GM06990 (cell line): ENCODE measurements around the gene PRAC2.

Source experiments
- DNase-seq: peaks from one replicate; pipeline ENCODE4 v3.0.0-alpha.2; 2011; ENCODE audit not compliant: insufficient read length; ENCODE audit errors: extremely low read depth
- H3K27me3 ChIP-seq: replicated peaks from 2 replicates; pipeline ENCODE4 v1.6.0; 2011; ENCODE audit warnings: low read length; ENCODE audit not compliant: control insufficient read depth, insufficient read depth
- H3K36me3 ChIP-seq: 2 replicates; pipeline ENCODE4 v1.5.1; 2011; ENCODE audit warnings: low read length; ENCODE audit not compliant: control insufficient read depth, insufficient read depth
- H3K4me3 ChIP-seq: replicated peaks from 2 replicates; pipeline ENCODE4 v1.5.1; 2011; ENCODE audit warnings: low read depth, mild to moderate bottlenecking, control low read depth, low read length
- TF ChIP-seq, protein P1 (sequence below): IDR thresholded peaks from 2 replicates; pipeline ENCODE4 v1.5.1; 2011; ENCODE audit warnings: low read length, control low read depth, mild to moderate bottlenecking, inconsistent platforms; ENCODE audit not compliant: insufficient read depth, poor library complexity, severe bottlenecking

PRAC2 gene

GRCh38 chr17:48749621-48750553 is 26.9 kb downstream of the PRAC2 start:
- no peak for DNase-seq
- no peaks in the 10 kb centered on the region for H3K36me3 ChIP-seq
- TF ChIP-seq, protein P1, sequence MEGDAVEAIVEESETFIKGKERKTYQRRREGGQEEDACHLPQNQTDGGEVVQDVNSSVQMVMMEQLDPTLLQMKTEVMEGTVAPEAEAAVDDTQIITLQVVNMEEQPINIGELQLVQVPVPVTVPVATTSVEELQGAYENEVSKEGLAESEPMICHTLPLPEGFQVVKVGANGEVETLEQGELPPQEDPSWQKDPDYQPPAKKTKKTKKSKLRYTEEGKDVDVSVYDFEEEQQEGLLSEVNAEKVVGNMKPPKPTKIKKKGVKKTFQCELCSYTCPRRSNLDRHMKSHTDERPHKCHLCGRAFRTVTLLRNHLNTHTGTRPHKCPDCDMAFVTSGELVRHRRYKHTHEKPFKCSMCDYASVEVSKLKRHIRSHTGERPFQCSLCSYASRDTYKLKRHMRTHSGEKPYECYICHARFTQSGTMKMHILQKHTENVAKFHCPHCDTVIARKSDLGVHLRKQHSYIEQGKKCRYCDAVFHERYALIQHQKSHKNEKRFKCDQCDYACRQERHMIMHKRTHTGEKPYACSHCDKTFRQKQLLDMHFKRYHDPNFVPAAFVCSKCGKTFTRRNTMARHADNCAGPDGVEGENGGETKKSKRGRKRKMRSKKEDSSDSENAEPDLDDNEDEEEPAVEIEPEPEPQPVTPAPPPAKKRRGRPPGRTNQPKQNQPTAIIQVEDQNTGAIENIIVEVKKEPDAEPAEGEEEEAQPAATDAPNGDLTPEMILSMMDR: no peak
- H3K4me3 ChIP-seq: no peak overlapping the region
- H3K27me3 ChIP-seq: peaks cover 6% of the 10 kb centered on the region

- H3K27me3 ChIP-seq: peaks cover 6% of the 10 kb centered on the region
- no peak for DNase-seq
- no peak overlapping the region for H3K4me3 ChIP-seq
- TF ChIP-seq, protein P1: no peak
- no peaks in the 10 kb centered on the region for H3K36me3 ChIP-seq
Observed at GRCh38 chr17:48751172-48751571, 28.2 kb downstream of the PRAC2 start.

DNA sequence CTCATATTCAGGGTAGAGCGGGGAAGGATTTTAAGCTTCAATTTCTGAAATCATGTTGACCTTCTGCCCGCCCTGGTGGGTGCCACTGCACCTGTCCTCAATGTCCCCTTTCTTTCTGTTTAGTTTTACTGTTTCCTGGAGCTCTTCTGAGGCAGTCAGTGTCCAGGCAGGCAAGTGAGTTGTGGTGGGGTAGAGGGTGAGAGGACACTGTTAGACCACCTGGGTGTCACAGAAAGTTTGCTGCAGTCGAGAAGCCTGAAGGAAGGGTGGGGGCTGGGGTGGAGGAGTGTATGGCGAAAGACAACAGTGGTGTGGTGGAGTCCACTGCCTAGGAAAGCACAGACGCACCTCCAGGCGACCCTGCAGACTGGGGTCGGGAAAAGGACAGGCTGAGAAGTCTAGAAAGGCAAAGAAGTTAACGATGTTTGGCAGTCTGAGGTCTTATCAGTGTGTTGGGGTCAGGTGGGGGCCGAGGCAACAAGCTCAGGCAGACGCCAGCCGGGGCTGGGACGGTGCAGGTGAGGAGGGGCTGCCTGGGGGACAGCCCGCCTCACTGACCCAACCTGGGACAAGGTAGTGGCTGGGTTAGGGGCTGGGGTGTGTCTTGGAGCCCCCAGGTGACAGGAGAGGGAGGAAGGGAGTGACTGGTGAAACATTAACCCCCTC is 28.9 kb downstream of the PRAC2 start:
- peaks cover 7% of the 10 kb centered on the region for H3K27me3 ChIP-seq
- no peaks in the 10 kb centered on the region for H3K36me3 ChIP-seq
- no peak overlapping the region for H3K4me3 ChIP-seq
- no peak for DNase-seq
- TF ChIP-seq, protein P1: no peak

DNA sequence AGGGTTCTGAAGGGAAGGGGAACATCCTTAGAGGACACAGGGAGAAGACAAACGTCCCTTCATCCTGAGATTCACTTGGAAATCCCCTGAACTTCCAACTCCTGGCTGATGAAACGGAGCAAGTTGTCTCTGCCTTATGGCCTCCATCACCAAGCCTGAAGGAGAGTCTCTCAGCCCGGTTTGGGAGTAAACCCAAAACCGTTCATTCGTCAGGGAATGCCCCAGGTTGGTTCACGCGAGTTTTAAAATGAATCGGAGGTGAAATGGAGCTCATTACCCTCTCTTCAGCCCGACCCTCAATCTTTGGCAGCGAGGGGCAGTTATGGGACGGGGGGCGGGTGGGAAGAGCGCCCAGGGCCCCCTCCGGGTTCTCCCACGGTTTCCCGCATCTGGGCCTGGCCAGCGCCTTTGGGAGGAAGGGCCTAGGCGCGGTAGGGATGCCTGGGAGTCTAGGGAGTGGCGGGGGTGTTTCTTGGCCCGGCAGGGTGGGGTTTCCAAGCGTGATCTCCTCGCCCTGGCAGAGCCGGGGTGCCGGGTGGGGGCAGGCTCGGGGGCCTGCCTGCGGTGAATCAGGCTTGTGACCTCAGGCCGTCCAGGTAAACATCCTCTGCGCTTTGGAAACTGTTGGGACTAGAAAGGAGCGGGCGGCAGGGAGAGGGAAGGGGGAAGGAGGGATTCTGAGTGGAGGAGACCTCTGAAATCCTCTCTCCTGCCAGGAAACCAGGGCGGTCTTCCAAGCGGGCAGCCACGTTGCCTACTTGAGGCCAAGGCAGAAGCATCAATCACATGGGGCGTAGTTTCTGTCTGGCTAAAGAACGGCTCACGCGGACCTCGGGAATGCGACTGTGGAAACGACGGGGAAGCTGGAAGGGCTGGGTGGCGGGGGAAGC is 29.7 kb downstream of the PRAC2 start:
- Histone ChIP-seq H3K27me3 (peaks cover 11% of the 10 kb centered on the region), H3K4me3 (no peak overlapping the region), H3K36me3 (no peaks in the 10 kb centered on the region)
- DNase-seq: no peak
- TF ChIP-seq, protein P1: no peak

- Histone ChIP-seq H3K4me3 (no peak overlapping the region), H3K36me3 (no peaks in the 10 kb centered on the region), H3K27me3 (peaks cover 11% of the 10 kb centered on the region)
- TF ChIP-seq, protein P1: no peak
- DNase-seq: no peak
Observed at GRCh38 chr17:48753794-48754499, 31.0 kb downstream of the PRAC2 start.
